Measurements from ENCODE around the gene TRABD2A.

GRCh38 chr2:84884449-84884848 lies 3.6 kb upstream of the TRABD2A start:
- TF ChIP-seq, protein P1, sequence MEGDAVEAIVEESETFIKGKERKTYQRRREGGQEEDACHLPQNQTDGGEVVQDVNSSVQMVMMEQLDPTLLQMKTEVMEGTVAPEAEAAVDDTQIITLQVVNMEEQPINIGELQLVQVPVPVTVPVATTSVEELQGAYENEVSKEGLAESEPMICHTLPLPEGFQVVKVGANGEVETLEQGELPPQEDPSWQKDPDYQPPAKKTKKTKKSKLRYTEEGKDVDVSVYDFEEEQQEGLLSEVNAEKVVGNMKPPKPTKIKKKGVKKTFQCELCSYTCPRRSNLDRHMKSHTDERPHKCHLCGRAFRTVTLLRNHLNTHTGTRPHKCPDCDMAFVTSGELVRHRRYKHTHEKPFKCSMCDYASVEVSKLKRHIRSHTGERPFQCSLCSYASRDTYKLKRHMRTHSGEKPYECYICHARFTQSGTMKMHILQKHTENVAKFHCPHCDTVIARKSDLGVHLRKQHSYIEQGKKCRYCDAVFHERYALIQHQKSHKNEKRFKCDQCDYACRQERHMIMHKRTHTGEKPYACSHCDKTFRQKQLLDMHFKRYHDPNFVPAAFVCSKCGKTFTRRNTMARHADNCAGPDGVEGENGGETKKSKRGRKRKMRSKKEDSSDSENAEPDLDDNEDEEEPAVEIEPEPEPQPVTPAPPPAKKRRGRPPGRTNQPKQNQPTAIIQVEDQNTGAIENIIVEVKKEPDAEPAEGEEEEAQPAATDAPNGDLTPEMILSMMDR (IDR thresholded peaks at IDR 0.05; ENCODE audit: low read depth, low read length) = no peak
- no peak for TF ChIP-seq POLR2A (IDR thresholded peaks at IDR 0.05; ENCODE audit: extremely low read depth, insufficient read length)
- TF ChIP-seq MYC (IDR thresholded peaks at IDR 0.05; ENCODE audit: low read depth, low read length) = no peak
- no peak for TF ChIP-seq MAX (IDR thresholded peaks at IDR 0.05; ENCODE audit: low read depth, low read length)
